Measurements from ENCODE around the gene SAMD4A. TPM values are rescaled to one million over a fixed set of nuclear protein-coding genes. Genes with fewer than 3 reads are reported as not detected.

The SAMD4A gene
- total RNA-seq, 1 experiment from 2014 or later = 17.0 TPM

DNA sequence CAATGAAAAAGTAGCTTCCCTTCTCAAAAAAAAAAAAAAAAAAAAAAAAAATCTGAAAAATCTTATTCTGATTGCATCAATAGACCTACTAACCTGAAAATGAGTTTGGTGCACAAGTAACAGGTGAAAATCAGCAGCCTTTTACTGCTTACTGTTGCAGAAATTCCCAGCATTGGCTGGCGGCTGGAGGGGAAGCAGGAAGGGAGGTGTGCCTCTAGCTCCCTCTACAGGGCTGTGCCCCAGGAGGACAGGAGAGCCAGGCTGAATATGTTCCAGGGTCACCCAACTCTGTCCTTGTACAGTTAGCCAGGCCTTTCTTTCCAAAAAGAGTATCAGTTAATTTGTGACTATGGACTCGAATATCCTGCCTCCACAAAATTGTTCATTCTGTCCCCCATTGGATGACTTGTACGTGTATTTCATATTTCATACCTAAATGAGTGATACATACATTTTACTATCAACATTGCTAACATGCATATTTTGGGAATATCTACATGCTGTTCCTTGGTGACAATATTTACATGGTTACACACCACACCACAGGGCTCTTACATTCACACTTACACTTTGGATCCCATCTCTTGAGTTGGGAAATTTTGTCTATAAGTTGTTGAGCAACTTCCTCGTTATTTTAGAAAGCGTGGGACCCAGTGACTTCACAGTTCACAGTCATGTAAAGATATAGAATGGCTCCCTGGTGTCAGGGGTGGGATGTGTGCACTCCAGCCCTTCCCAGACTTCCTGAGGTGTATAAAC, 124.8 kb downstream of the SAMD4A start:
- in situ Hi-C loops (cut with HindIII; ENCODE audit: low sequenced_read_pairs) = no loop called here

DNA sequence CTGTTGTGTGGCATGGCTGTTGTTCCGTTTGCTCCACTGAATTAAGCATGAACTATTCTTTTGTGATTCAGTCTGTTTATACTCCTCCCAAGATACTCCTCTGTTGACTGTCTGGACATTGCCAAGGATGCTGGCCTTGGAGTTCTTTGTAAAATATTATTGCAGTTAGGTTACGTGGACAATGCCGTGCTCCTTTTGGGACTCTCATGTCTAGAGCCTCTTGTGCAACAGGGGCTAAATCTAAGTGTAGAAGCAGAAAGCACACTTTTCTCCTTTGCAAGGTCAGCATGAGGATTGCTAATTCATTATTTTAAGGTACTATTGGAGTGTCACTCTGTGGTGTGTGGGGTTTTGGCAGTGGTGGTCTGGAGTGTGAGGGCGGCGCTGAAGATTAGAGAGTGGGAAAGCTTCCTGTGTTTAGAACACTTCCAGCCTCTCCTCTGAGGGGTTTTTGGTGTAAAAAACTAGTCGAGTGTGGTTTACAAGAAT, 125.4 kb downstream of the SAMD4A start:
- DNase-seq (ENCODE audit: low spot score) = no peak
- in situ Hi-C loops (cut with HindIII; ENCODE audit: low sequenced_read_pairs) = no loop called here

More for the DNA sequence above, 124.8 kb downstream of the SAMD4A start:
- DNase-seq (ENCODE audit: low spot score) = peak; percentile 72

DNA sequence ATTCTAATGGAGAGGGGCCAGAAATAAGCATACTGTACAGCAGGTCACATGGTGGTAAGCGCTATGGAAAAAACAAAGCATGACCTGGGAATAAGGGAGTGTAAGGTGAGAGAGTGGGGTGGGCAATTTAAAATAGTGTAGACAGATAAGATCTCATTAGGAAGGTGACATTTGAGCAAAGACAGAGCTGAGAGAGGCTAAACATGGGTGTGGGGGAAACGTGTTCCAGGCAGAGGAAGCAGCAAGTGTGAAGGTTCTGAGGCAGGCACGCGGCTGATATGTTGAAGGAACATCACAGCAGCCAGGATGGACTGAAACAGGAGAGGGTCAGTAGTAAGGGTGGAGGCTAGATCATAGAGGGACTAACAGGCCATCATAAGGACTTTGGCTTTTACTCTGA, 126.8 kb downstream of the SAMD4A start:
- DNase-seq (ENCODE audit: low spot score) = no peak
- in situ Hi-C loops (cut with HindIII; ENCODE audit: low sequenced_read_pairs) = no loop called here

DNA sequence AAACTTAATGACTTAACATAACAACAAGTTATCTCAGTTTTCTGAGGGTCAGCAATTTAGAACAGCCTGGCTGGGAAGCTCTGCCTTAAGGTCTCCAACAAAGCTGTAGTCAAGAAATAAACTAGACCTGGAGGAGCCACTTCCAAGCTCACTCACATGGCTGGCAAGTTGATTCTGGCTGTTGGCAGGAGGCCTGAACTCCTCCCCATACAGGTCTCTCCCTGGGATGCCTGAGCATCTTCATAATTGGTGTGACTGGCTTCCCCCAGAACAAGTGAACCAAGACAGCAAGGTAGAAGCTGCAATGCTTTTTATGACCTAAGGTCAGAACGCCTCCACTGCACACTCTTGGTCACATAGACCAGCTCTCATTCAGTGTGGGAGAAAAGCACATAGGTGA, 128.3 kb downstream of the SAMD4A start:
- DNase-seq (ENCODE audit: low spot score) = no peak
- in situ Hi-C loops (cut with HindIII; ENCODE audit: low sequenced_read_pairs) = no loop called here

DNA sequence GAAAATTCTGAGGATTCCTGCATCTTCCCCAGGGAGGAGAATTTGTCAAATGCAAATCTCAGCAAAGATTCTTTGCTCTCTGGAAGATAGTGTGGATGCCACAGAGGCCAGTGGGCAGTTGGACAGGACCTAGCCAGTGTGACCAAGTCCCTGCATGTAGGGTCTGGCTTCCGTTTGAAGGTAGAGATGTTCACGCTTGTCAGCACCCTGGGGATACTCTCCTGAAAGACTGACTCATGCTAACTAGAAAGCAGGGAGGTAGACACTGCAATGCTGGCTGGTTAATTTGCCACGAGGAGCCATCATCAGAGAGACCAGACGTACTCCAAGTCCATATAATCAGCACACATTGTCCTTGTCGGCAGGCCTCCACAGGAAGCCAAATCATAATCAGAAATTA, 130.1 kb downstream of the SAMD4A start:
- in situ Hi-C loops (cut with HindIII; ENCODE audit: low sequenced_read_pairs) = no loop called here
- peak; percentile 37 for DNase-seq (ENCODE audit: low spot score)

DNA sequence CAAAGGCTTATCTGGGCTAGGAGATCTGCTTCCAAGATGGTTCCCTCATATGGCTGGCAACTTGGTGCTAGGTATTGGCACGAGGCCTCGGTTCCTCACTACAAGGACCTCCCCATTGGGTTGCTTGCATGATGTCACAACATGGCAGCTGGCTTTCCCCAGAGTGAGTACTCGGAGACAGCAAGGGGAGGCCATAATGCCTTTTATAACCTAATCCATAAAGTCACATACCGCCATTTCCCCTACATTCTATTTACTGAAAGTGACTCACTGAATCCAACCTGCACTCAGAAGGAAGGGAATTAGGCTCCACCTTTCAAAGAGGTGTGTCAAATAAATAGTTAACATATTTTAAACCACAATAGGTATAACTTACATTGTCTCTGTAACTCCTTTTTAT, 130.9 kb downstream of the SAMD4A start:
- DNase-seq (ENCODE audit: low spot score) = no peak
- in situ Hi-C loops (cut with HindIII; ENCODE audit: low sequenced_read_pairs) = no loop called here

DNA sequence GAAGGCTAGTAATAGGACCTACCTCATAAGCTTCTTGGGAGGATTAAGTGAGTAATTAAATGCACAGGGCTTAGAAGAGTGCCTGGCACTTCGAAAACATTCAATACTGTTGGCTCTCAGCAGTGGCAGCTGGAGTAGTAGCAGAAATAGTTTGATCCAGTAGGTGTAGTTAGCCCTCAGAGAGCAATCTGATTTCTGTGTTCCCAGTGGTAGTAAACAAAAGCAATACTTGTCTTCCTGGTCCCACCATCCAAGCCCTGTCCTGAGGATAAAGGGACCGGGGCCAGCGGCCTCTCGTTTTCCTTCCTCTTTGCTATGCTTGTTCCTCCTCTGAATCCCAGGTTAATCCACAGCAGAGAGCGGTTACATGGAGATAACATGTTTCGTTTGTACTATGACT, 131.6 kb downstream of the SAMD4A start:
- DNase-seq (ENCODE audit: low spot score) = peak; percentile 33
- in situ Hi-C loops (cut with HindIII; ENCODE audit: low sequenced_read_pairs) = no loop called here

DNA sequence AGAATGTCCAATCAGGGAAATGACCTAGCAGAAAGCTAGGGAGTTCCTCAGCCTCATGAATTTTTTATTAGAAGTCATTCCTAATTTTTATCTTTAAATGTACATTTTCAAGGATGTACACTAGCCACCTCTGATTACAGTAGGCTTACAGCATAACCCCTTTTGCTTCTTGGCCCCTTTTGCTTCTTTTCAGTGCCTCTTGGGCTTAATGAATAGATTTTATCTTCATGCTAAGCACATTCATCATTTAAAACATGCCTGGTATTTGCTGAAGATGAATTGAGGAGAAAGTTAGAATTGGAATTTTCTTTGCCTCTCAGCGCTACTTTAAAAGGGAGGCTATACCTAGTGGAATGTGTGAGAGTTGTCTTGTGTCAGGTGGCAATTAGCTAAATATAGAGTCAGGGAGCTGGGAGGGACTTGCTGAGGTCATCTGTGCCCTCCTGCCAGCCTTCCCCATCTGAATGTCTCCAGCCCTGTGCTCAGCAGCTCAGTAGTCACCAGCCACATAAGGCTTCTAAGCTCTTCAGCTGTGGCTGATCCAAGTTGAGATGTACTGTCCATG, 132.1 kb downstream of the SAMD4A start:
- in situ Hi-C loops (cut with HindIII; ENCODE audit: low sequenced_read_pairs) = no loop called here
- peak; percentile 97 for DNase-seq (ENCODE audit: low spot score)

DNA sequence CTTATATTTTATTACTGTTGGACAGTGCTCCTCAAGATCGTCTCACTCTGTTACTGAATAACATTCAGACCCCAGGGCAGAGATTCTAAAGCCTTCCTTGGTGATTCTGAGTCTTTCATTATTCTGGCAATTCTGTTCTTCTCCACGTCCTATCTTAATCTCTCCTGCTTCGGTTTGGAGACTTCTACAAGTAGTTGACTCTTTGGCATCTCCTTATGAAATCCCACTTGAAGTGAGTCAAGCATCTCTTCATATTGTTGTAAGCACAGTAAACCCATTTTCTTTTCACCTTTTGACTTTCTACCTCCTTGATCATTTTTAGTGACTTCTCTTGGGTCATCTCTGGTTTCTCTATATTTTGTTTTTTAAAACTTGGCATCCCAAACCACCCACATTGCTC, 132.8 kb downstream of the SAMD4A start:
- no peak for DNase-seq (ENCODE audit: low spot score)
- in situ Hi-C loops (cut with HindIII; ENCODE audit: low sequenced_read_pairs) = no loop called here

DNA sequence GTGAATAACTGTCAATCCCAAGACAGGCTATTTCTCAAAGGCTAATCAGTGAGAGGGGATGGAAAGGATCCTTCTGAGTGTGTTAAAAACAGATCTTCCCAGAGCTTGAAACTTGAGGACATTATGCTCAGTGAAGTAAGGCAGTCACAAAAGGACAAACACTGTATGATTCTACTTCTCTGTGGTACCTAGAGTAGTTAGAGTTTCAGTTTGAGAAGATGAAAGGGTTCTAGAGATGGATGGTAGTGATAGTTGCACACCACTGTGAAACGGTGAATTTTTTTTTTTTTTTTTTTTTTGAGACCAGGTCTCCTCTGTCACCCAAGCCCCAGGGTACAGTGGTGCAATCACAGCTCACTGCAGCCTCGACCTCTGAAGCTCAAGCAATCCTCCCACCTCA, 133.8 kb downstream of the SAMD4A start:
- DNase-seq (ENCODE audit: low spot score) = no peak
- in situ Hi-C loops (cut with HindIII; ENCODE audit: low sequenced_read_pairs) = no loop called here

DNA sequence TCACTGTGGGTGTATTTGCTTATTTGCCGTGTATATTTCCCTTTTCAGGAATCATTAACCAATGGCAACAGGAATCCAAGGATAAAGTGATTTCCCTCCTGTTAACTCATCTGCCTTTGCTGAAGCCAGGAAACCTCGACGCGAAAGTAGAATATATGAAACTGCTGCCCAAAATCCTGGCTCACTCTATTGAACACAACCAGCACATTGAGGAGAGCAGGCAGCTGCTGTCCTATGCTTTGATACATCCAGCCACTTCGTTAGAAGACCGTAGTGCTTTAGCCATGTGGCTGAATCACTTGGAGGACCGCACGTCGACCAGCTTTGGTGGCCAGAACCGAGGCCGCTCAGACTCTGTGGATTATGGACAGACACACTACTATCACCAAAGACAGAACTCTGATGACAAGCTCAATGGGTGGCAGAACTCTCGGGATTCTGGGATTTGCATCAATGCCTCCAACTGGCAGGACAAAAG, 135.1 kb downstream of the SAMD4A start:
- in situ Hi-C loops (cut with HindIII; ENCODE audit: low sequenced_read_pairs) = no loop called here
- no peak for DNase-seq (ENCODE audit: low spot score)

DNA sequence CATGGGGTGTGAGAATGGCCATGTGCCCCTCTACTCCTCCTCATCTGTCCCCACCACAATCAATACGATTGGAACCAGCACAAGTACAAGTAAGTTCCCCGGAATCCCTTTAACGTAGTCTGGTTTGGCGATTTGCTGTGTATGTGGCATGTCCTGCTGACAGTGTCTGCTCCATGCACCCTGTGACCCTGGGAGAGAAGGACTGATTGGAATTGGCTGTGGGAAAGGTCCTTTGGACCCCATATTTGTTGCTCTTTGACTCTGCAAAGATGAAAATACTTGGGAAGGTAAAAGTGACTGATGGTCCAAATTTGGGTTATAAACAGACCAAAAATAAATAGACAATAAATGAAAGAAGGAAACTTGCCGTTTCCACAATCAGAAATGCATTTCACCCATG, 135.6 kb downstream of the SAMD4A start:
- no peak for DNase-seq (ENCODE audit: low spot score)
- in situ Hi-C loops (cut with HindIII; ENCODE audit: low sequenced_read_pairs) = no loop called here

DNA sequence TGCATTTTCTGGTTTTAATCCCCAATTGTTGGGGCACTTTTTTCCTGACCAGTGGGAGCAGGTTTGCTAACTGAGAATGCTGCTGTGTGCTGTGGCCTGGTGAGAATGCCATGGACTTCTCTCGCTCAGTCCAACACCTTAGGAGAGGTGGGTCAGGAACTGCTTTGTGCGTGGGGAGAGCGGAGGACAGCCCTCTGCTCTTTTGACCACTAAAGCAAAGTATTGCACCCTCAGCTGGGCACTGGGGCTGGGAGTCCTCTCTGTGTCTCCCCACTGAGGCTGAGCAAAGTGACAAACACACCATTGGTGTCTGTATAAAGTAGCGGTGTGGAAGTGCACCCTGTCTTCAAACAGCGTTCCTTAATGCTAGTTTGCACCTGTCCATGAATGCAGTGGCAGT, 136.2 kb downstream of the SAMD4A start:
- in situ Hi-C loops (cut with HindIII; ENCODE audit: low sequenced_read_pairs) = no loop called here
- no peak for DNase-seq (ENCODE audit: low spot score)

DNA sequence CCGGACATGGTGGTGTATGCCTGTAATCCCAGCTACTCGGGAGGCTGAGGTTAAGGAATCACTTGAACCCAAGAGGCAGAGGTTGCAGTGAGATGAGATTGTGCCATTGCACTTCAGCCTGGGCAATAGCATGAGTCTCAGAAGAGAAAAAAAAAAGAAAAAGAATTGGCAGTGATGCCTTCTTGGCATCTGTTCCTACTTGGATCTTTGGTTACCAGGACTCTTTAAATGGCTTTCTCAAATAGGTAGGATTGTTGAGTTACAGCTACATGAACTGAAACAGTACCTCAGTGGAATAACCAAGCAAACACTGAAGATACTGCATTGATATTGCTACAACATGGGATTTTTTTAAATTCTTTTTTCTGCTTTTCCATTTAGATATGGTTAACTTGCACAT, 136.8 kb downstream of the SAMD4A start:
- in situ Hi-C loops (cut with HindIII; ENCODE audit: low sequenced_read_pairs) = no loop called here
- DNase-seq (ENCODE audit: low spot score) = peak; percentile 62

DNA sequence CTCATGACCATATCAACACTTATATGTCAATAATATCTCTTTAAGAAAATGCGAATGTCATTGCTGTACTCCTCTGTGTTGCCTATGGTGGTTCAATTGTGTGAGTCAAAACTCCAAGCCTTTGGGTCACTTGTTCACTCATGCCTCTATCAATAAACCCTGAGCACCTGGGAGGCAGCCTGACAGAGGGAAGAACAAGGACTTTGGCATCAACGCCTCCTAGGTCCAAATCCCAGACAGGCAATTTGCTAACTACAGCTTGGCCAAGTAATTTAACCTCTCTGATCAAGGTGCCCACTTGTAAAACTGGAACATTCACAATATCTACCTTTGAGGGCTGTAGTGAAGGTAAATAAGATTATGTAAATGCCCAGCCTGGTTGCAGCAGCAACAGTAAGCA, 137.8 kb downstream of the SAMD4A start:
- no peak for DNase-seq (ENCODE audit: low spot score)
- in situ Hi-C loops (cut with HindIII; ENCODE audit: low sequenced_read_pairs) = no loop called here

DNA sequence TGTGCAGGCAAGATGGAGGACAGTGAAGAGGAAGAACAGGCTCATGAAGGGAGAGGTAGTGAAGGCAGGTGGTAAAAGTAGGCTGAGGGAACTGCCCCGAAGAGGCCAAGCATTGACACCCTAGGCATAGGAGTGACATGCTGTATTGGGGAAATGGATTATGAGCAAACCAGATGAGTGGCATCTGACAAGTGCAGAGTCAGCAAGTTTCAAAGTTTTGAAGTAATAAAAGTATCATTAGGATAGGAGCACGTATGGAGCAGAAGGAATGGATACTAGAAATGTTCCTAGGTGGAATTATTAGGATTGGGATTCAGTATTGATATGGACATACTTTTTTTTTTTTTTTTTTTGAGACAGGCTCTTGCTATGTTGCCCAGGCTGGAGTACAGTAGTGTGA, 139.8 kb downstream of the SAMD4A start:
- DNase-seq (ENCODE audit: low spot score) = no peak
- in situ Hi-C loops (cut with HindIII; ENCODE audit: low sequenced_read_pairs) = no loop called here

DNA sequence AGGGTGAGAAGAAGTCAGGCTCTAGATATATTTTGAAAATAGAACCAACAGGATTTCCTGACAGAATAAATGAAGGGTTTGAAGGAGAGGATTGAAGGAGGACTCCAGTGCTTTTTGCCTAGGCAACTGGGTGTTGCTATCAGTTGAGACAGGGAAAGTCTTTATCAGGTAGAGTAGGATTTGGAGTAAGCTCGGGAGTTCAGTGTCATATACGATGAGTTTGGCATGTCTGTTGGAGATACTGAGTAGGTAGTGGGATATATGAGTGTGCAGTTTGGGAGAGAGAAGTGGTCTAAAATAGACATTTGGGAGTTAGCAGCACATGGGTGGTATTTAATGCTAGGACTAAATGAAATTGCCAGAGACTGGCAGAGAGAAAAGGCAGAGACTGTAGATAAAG, 141.2 kb downstream of the SAMD4A start:
- no peak for DNase-seq (ENCODE audit: low spot score)
- in situ Hi-C loops (cut with HindIII; ENCODE audit: low sequenced_read_pairs) = no loop called here

DNA sequence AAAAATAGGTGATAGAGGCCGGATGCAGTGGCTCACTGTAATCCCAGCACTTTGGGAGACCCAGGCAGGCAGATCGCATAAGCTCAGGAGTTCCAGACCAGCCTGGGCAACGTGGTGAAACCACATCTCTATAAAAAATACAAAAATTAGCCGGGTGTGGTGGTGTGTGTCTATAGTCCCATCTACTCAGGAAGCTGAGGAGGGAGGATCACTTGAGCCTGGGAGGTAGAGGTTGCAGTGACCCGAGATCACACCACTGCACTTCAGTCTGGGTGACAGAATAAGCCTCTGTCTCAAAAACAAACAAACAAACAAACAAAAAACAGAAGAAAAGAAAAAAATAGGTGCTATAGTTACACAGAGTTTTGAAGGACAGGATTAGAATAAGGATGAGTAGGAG, 142.1 kb downstream of the SAMD4A start:
- in situ Hi-C loops (cut with HindIII; ENCODE audit: low sequenced_read_pairs) = no loop called here

DNA sequence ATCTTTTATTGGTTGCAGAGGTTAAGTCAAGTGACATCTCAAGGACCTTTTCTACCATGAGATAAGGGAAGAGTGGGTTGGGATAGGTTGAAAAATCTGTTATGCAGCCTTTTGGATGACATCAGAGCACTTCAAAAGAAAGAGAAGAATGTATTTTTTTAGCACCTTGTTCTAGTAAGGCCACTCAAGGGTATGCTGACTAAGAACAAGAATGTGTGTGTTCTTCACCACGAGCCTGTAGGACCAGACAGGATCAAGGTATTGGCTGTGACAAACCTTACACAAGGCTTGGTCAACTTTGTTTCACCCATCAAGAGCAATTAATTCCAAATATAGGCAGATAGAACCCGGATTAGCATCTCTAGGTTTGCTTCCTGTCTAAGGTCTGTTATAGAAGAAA, 142.5 kb downstream of the SAMD4A start:
- no peak for DNase-seq (ENCODE audit: low spot score)
- in situ Hi-C loops (cut with HindIII; ENCODE audit: low sequenced_read_pairs) = no loop called here

More for the DNA sequence above, 142.1 kb downstream of the SAMD4A start:
- DNase-seq (ENCODE audit: low spot score) = no peak

DNA sequence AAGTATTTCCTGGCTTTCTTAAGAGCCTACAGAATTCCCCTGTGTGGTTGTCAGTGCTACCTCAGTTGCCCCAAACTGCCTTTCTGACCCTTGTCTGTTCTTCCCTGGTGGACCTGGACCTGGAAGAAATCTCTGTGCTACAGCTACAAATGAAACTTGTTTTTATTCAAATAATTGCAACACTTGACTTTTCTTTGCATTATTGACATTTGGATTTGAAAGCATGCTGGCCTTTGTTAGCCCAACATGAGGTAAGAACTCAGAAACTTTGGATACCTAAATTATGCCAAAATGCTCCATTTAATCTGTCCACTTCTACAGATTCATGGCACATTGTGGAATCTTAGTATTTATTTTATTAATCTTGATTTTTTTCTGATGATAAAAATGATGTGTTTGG, 142.9 kb downstream of the SAMD4A start:
- no peak for DNase-seq (ENCODE audit: low spot score)
- in situ Hi-C loops (cut with HindIII; ENCODE audit: low sequenced_read_pairs) = no loop called here

DNA sequence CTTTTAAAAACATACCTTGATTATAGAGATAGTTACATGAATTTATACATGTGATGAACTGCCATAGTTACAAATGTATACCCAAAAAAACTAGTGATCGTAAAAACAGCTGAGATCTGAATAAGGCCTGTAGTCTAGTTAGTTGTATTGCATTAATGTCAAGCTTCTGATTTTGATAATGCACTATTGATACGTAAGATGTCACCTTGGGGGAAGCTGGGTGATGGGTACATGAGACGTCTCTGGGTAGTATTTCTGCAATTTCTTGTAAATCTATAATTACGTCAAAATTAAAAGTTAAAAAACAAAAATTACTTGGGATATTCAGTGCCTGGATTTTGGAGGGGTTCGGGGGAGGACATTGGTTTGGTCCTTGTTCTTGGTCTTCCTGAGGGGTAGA, 144.4 kb downstream of the SAMD4A start:
- in situ Hi-C loops (cut with HindIII; ENCODE audit: low sequenced_read_pairs) = no loop called here
- no peak for DNase-seq (ENCODE audit: low spot score)

Data from G401 (cell line).